ENCODE data around the gene TTC34.

DNA sequence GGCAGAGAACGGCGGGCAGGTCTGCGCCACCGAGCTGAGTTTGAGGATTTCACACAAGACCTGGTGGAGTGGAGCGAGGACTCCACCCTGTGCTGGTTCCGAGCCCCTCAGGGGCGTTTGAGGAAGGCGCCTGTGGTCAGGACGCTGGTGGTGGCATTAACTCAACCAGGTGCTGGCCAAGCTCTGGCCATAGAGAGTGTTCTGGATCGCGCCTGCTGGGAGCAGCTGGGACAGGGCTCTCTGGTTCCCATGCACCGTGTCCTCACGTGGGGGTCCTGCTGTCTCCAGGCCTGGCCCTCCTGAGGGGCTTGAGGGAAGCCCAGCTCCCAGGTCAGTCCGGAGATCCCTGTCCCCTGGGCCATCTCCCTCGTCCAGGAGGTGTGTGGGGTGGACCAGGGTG is 24.8 kb upstream of the TTC34 start:
- no peak for TF ChIP-seq PAWR (CRISPR knock-in tag; IDR thresholded peaks at IDR 0.05; ENCODE audit: borderline replicate concordance)
- TF ChIP-seq, protein P1, sequence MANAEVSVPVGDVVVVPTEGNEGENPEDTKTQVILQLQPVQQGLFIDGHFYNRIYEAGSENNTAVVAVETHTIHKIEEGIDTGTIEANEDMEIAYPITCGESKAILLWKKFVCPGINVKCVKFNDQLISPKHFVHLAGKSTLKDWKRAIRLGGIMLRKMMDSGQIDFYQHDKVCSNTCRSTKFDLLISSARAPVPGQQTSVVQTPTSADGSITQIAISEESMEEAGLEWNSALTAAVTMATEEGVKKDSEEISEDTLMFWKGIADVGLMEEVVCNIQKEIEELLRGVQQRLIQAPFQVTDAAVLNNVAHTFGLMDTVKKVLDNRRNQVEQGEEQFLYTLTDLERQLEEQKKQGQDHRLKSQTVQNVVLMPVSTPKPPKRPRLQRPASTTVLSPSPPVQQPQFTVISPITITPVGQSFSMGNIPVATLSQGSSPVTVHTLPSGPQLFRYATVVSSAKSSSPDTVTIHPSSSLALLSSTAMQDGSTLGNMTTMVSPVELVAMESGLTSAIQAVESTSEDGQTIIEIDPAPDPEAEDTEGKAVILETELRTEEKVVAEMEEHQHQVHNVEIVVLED (CRISPR knock-in tag; IDR thresholded peaks at IDR 0.05; ENCODE audit: borderline replicate concordance): no peak
- no peak for TF ChIP-seq TCF7L2 (IDR thresholded peaks at IDR 0.05; ENCODE audit: low read depth, low read length)
- no peak for TF ChIP-seq HMG20A (CRISPR knock-in tag; IDR thresholded peaks at IDR 0.05; ENCODE audit: borderline replicate concordance)
- no peak for TF ChIP-seq PHF20 (CRISPR knock-in tag; IDR thresholded peaks at IDR 0.05)
- TF ChIP-seq RFX1 (IDR thresholded peaks at IDR 0.05): no peak
- no peak for TF ChIP-seq ZIK1 (CRISPR knock-in tag; IDR thresholded peaks at IDR 0.05; ENCODE audit: borderline replicate concordance, low read depth)
- TF ChIP-seq NFKB2 (CRISPR knock-in tag; IDR thresholded peaks at IDR 0.05; ENCODE audit: borderline replicate concordance): no peak
- TF ChIP-seq EZH2 (conservative IDR thresholded peaks at IDR 0.05; ENCODE audit: low read depth, low read length): no peak

Data from HepG2 (cell line).